PC-3 (cell line): ENCODE data around the gene GLI3.

Source experiments
- EZH2 ChIP-seq: fragments of 300-600 bp; sonication (generic); IDR thresholded peaks from one replicate; pipeline ENCODE4 v1.6.1; 2017; ENCODE audit warnings: antibody characterized with exemption, mild to moderate bottlenecking, low read length; ENCODE audit not compliant: unreplicated experiment
- EZH2phosphoT487 ChIP-seq: fragments of 300-600 bp; sonication (generic); IDR thresholded peaks from 2 replicates; pipeline ENCODE4 v1.6.1; 2018; ENCODE audit warnings: mild to moderate bottlenecking, antibody characterized with exemption, low read length, borderline replicate concordance
- TF ChIP-seq, protein P1 (sequence below): fragments of 300-600 bp; sonication (generic); conservative IDR thresholded peaks from 2 replicates; pipeline ENCODE4 v1.5.1; 2017; ENCODE audit warnings: antibody characterized with exemption, low read depth, mild to moderate bottlenecking, low read length

DNA sequence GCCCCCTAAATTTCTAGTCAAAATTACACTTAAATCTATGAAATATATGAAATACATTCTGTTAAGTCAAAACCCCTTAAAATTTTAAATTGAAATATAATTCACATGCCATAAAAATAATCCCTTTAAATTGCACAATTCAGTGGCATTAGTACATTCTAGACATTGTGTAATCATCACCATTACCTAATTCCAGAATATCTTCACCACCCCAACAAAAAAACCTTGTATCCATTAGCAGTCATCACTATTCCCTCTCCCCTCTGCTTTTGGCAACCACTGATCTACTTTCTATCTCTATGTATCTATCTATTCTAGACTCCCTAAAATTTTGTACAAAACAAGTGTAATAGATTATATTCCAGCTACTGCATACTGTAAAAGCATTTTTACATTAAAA, 261.2 kb downstream of the GLI3 start:
- TF ChIP-seq, protein P1, sequence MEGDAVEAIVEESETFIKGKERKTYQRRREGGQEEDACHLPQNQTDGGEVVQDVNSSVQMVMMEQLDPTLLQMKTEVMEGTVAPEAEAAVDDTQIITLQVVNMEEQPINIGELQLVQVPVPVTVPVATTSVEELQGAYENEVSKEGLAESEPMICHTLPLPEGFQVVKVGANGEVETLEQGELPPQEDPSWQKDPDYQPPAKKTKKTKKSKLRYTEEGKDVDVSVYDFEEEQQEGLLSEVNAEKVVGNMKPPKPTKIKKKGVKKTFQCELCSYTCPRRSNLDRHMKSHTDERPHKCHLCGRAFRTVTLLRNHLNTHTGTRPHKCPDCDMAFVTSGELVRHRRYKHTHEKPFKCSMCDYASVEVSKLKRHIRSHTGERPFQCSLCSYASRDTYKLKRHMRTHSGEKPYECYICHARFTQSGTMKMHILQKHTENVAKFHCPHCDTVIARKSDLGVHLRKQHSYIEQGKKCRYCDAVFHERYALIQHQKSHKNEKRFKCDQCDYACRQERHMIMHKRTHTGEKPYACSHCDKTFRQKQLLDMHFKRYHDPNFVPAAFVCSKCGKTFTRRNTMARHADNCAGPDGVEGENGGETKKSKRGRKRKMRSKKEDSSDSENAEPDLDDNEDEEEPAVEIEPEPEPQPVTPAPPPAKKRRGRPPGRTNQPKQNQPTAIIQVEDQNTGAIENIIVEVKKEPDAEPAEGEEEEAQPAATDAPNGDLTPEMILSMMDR: no peak
- TF ChIP-seq EZH2 (no peak), EZH2phosphoT487 (no peak)
